Lower leg skin (tissue), 3 donors: ENCODE measurements around the gene RPL41.

ENCODE experiments used
- CTCF ChIP-seq, 3 donors: fragments of 450-650 bp; IDR thresholded peaks; one replicate each; pipeline ENCODE4 v1.5.1; 2016; ENCODE audit warnings: antibody characterized with exemption in 3 of 3, mild to moderate bottlenecking in 3 of 3, moderate library complexity in 2 of 3
- POLR2A ChIP-seq, 2 donors: fragments of 450-650 bp; IDR thresholded peaks; one replicate each; pipeline ENCODE4 v1.6.1; 2016 to 2017; ENCODE audit warnings: antibody characterized with exemption in 2 of 2, mild to moderate bottlenecking in 1 of 2, moderate library complexity in 1 of 2

GRCh38 chr12:56110571-56110970 lies 5.9 kb upstream of the RPL41 start:
- TF ChIP-seq CTCF (IDR thresholded peaks at IDR 0.05) (no peak), POLR2A (IDR thresholded peaks at IDR 0.05) (no peak)
